Aorta (tissue), 5 donors: ENCODE results near the gene GSX1. TPM values are rescaled to one million over a fixed set of nuclear protein-coding genes. Genes with fewer than 3 reads are reported as not detected.
"Not testable (repeated sequence)": the region's sequence is repeated elsewhere in the genome, so short reads cannot be mapped to it uniquely, and the experiment has no call there.

ENCODE experiments used
- ATAC-seq: fragments of 200-7000 bp; cut with Tn5 transposase; one replicate; pipeline ENCODE4 v1.9.1; 2022; ENCODE audit warnings: moderate library complexity; ENCODE audit not compliant: low FRiP score
- DNase-seq, 2 donors: peaks; one replicate each; pipeline ENCODE4 v3.0.0-alpha.2; 2020
- H3K27ac ChIP-seq, 2 donors: one replicate each; pipeline ENCODE4 v1.5.1; 2013; ENCODE audit warnings: low read length in 2 of 2, mild to moderate bottlenecking in 2 of 2, moderate library complexity in 2 of 2, control low read depth in 1 of 2, inconsistent platforms in 1 of 2, low read depth in 1 of 2
- H3K27me3 ChIP-seq, 2 donors: one replicate each; pipeline ENCODE4 v1.6.1; 2013; ENCODE audit warnings: control low read depth in 1 of 2, low read length in 1 of 2, mild to moderate bottlenecking in 1 of 2, moderate library complexity in 1 of 2; ENCODE audit not compliant: insufficient read depth in 2 of 2, control insufficient read depth in 1 of 2
- H3K36me3 ChIP-seq, 2 donors: one replicate each; pipeline ENCODE4 v1.6.1; 2013; ENCODE audit warnings: control low read depth in 1 of 2, low read length in 1 of 2, mild to moderate bottlenecking in 1 of 2; ENCODE audit not compliant: insufficient read depth in 2 of 2, control insufficient read depth in 1 of 2
- H3K4me1 ChIP-seq, 2 donors: one replicate each; pipeline ENCODE4 v1.6.1; 2013; ENCODE audit warnings: low read length in 2 of 2, control low read depth in 1 of 2, mild to moderate bottlenecking in 1 of 2, moderate library complexity in 1 of 2; ENCODE audit not compliant: insufficient read depth in 2 of 2, control insufficient read depth in 1 of 2
- H3K4me3 ChIP-seq, 2 donors: one replicate each; pipeline ENCODE4 v1.5.1; 2013; ENCODE audit warnings: low read length in 2 of 2, control low read depth in 1 of 2, mild to moderate bottlenecking in 1 of 2
- H3K9me3 ChIP-seq: one replicate; pipeline ENCODE4 v1.6.1; 2013; ENCODE audit warnings: mild to moderate bottlenecking, low read length; ENCODE audit not compliant: control insufficient read depth
- WGBS, 2 donors: extraction: QIAGEN DNeasy Blood & Tissue Kit; methylation state at CpG; one replicate each; pipeline ENCODE4 v1.1.7; 2013; 5-methylcytosine and 5-hydroxymethylcytosine counted together
- intact Hi-C, 2 donors: fragments of 100-400 bp; cut with DNase I; formaldehyde crosslinking; loops; one replicate each; pipeline versions ENCODE4 v1.14.2 to v1.15.0; 2022
- polyA plus RNA-seq, 2 donors: library from polyadenylated mRNA; stranded (reverse); fragments of 200-250 nt; gene quantifications; one replicate each; pipeline ENCODE4 v1.2.3, GENCODE V29; 2013
- total RNA-seq, 2 donors: library from RNA; stranded (reverse); fragmentation: NEBNext Ultra II Directional; extraction: Animal tissue kit (Norgen Biotek cat#: 25700); gene quantifications; one replicate each; pipeline ENCODE4 v1.2.1, GENCODE V29; 2021
- donor health status: healthy with polysubstance abuse.
- donor health status: Bipolar disorder and iron deficiency.
- donor health status: DM: no; HTN: no; CAD: no.
- donor health status: DM: no; HTN: no; CAD: no.
- donor health status: DM: yes; HTN: yes; CAD: no.

Gene GSX1
- total and polyA plus RNA-seq, 4 donors, result not detected

- WGBS, 2 donors, result 25 to 32% methylated on average over 8 of the region's 8 CpGs
- ATAC-seq, result no peak
- H3K9me3 ChIP-seq, result no peaks in the 10 kb centered on the region
- intact Hi-C loops, result no loop called here
- H3K4me3 ChIP-seq, result no peak overlapping the region
- no peaks in the 10 kb centered on the region for H3K36me3 ChIP-seq
- H3K27me3 ChIP-seq, result no peaks in the 10 kb centered on the region
- DNase-seq, result no peak
- no peaks in the 10 kb centered on the region for H3K4me1 ChIP-seq
- no peak overlapping the region for H3K27ac ChIP-seq
These were observed 14.6 kb downstream of the GSX1 start for GRCh38 chr13:27806744-27807387.

GRCh38 chr13:27808851-27809550 is 16.7 kb downstream of the GSX1 start:
- Histone ChIP-seq H3K9me3 (no peaks in the 10 kb centered on the region), H3K36me3 (no peaks in the 10 kb centered on the region), H3K4me1 (no peaks in the 10 kb centered on the region), H3K27ac (no peak overlapping the region), H3K27me3 (no peaks in the 10 kb centered on the region), H3K4me3 (no peak overlapping the region)
- 65 to 71% methylated on average over 5 of the region's 5 CpGs for WGBS, 2 donors
- no peak for ATAC-seq
- intact Hi-C loops, result no loop called here
- no peak for DNase-seq

- Histone ChIP-seq H3K36me3 (no peaks in the 10 kb centered on the region), H3K27me3 (no peaks in the 10 kb centered on the region), H3K27ac (no peak overlapping the region), H3K4me3 (no peak overlapping the region), H3K4me1 (no peaks in the 10 kb centered on the region), H3K9me3 (no peaks in the 10 kb centered on the region)
- ATAC-seq (no peak), DNase-seq (no peak)
- WGBS, 2 donors, result 67% methylated on average over 7 of the region's 7 CpGs
- intact Hi-C loops, result no loop called here
These were observed 17.7 kb downstream of the GSX1 start for GRCh38 chr13:27810009-27810408.

- no peaks in the 10 kb centered on the region for H3K9me3 ChIP-seq
- no peak overlapping the region for H3K4me3 ChIP-seq
- intact Hi-C loops, result no loop called here
- no peak for DNase-seq
- H3K36me3 ChIP-seq, result no peaks in the 10 kb centered on the region
- no peaks in the 10 kb centered on the region for H3K4me1 ChIP-seq
- H3K27ac ChIP-seq, result no peak overlapping the region
- H3K27me3 ChIP-seq, result no peaks in the 10 kb centered on the region
- no peak for ATAC-seq
- 62 to 64% methylated on average over 2 of the region's 2 CpGs for WGBS, 2 donors
These were observed 18.2 kb downstream of the GSX1 start for GRCh38 chr13:27810461-27810860.

- no peak overlapping the region for H3K4me3 ChIP-seq
- ATAC-seq (no peak), DNase-seq (no peak)
- no peaks in the 10 kb centered on the region for H3K4me1 ChIP-seq
- no peak overlapping the region for H3K27ac ChIP-seq
- H3K9me3 ChIP-seq, result no peaks in the 10 kb centered on the region
- intact Hi-C loops, result no loop called here
- 72 to 76% methylated on average over 9 of the region's 9 CpGs for WGBS, 2 donors
- no peaks in the 10 kb centered on the region for H3K36me3 ChIP-seq
- no peaks in the 10 kb centered on the region for H3K27me3 ChIP-seq
These were observed 21.5 kb downstream of the GSX1 start for GRCh38 chr13:27813826-27814225.

GRCh38 chr13:27817832-27818231 is 25.5 kb downstream of the GSX1 start:
- 84 to 88% methylated on average over 2 of the region's 2 CpGs for WGBS, 2 donors
- H3K9me3 ChIP-seq, H3K4me1 ChIP-seq, H3K36me3 ChIP-seq, H3K27me3 ChIP-seq, H3K4me3 ChIP-seq, H3K27ac ChIP-seq, DNase-seq, intact Hi-C loops, ATAC-seq: not testable (repeated sequence)

GRCh38 chr13:27820524-27821482 is 28.5 kb downstream of the GSX1 start:
- H3K36me3 ChIP-seq, result no peaks in the 10 kb centered on the region
- H3K9me3 ChIP-seq, result no peaks in the 10 kb centered on the region
- no peaks in the 10 kb centered on the region for H3K4me1 ChIP-seq
- intact Hi-C loops, result no loop called here
- no peaks in the 10 kb centered on the region for H3K27me3 ChIP-seq
- no peak overlapping the region for H3K4me3 ChIP-seq
- H3K27ac ChIP-seq, result no peak overlapping the region
- DNase-seq, result no peak
- 2% methylated on average over 46 of the region's 46 CpGs for WGBS, 2 donors
- no peak for ATAC-seq

- 1 to 2% methylated on average over 12 of the region's 12 CpGs for WGBS, 2 donors
- DNase-seq (no peak), ATAC-seq (no peak)
- Histone ChIP-seq H3K9me3 (no peaks in the 10 kb centered on the region), H3K27me3 (no peaks in the 10 kb centered on the region), H3K4me1 (no peaks in the 10 kb centered on the region), H3K4me3 (no peak overlapping the region), H3K36me3 (no peaks in the 10 kb centered on the region), H3K27ac (no peak overlapping the region)
- intact Hi-C loops, result no loop called here
These were observed 29.3 kb downstream of the GSX1 start for GRCh38 chr13:27821566-27821965.
